Stimulated activated CD4-positive, alpha-beta T cell treated with anti-CD3 and anti-CD28 coated beads, Interleukin-12 subunit alpha, Interleukin-12 subunit beta, amount 100 ng/mL, for 24 hours (primary cell): ENCODE results near the gene LARGE1.

Source experiments
- DNase-seq, 2 experiments: peaks; one replicate each; pipeline ENCODE4 v3.0.0-alpha.2; 2020; ENCODE audit warnings: low read depth in 2 of 2

The LARGE1 gene

GRCh38 chr22:33563220-33563964 lies 356.9 kb downstream of the LARGE1 start:
- DNase-seq, result no peak

GRCh38 chr22:33562501-33562900 lies 357.8 kb downstream of the LARGE1 start:
- no peak for DNase-seq

- no peak for DNase-seq
These were observed 359.0 kb downstream of the LARGE1 start for GRCh38 chr22:33561149-33561807.

GRCh38 chr22:33557836-33558235 lies 362.4 kb downstream of the LARGE1 start:
- DNase-seq, result no peak

- DNase-seq, result no peak
These were observed 364.3 kb downstream of the LARGE1 start for GRCh38 chr22:33555814-33556522.

GRCh38 chr22:33553493-33553892 lies 366.8 kb downstream of the LARGE1 start:
- no peak for DNase-seq

GRCh38 chr22:33544707-33545106 lies 375.6 kb downstream of the LARGE1 start:
- no peak for DNase-seq

GRCh38 chr22:33542722-33543121 lies 377.6 kb downstream of the LARGE1 start:
- no peak for DNase-seq

GRCh38 chr22:33542153-33542552 lies 378.1 kb downstream of the LARGE1 start:
- no peak for DNase-seq

- DNase-seq, result no peak
These were observed 380.1 kb downstream of the LARGE1 start for GRCh38 chr22:33539902-33540751.

- DNase-seq, result no peak
These were observed 380.9 kb downstream of the LARGE1 start for GRCh38 chr22:33539202-33539901.

GRCh38 chr22:33538277-33538885 lies 381.9 kb downstream of the LARGE1 start:
- no peak for DNase-seq

GRCh38 chr22:33537059-33537458 lies 383.2 kb downstream of the LARGE1 start:
- no peak for DNase-seq

GRCh38 chr22:33535937-33536875 lies 384.1 kb downstream of the LARGE1 start:
- no peak for DNase-seq

GRCh38 chr22:33529424-33530113 lies 390.7 kb downstream of the LARGE1 start:
- DNase-seq, result no peak

- no peak for DNase-seq
These were observed 392.1 kb downstream of the LARGE1 start for GRCh38 chr22:33528183-33528582.

GRCh38 chr22:33526434-33527107 lies 393.7 kb downstream of the LARGE1 start:
- no peak for DNase-seq

GRCh38 chr22:33524511-33525260 lies 395.6 kb downstream of the LARGE1 start:
- DNase-seq, result no peak
